Stimulated activated CD4-positive, alpha-beta T cell treated with anti-CD3 and anti-CD28 coated beads, Interleukin-12 subunit alpha, Interleukin-12 subunit beta, amount 100 ng/mL, for 48 hours (primary cell): ENCODE results near the gene MDM2.
A peak's percentile ranks its signal among the peaks of the same experiment; 100 is the strongest.

Experiments used
- DNase-seq, 3 donors: peaks; one replicate each; pipeline ENCODE4 v3.0.0-alpha.2; 2020; ENCODE audit warnings: low read depth in 2 of 3, low spot score in 1 of 3

The MDM2 gene

DNA sequence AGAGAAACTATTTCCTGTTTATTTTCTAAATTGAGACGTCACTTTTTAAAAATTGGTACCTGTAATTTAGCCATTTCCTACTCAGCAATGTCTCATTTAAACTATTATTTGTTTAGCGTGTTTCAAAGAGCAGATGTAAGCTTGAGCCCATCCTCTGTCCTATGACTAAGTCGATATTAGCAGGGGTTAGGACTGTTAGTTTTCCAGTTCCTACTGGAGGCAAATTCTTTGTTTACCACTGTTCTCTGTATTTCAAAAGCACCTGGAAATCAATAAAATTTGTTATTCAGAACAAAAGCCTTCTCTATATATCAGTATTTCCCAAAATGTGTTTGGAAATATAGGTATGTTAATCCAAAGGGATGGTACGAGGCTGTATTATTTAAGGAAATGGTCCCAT, 42.4 kb downstream of the MDM2 start:
- DNase-seq, result no peak

DNA sequence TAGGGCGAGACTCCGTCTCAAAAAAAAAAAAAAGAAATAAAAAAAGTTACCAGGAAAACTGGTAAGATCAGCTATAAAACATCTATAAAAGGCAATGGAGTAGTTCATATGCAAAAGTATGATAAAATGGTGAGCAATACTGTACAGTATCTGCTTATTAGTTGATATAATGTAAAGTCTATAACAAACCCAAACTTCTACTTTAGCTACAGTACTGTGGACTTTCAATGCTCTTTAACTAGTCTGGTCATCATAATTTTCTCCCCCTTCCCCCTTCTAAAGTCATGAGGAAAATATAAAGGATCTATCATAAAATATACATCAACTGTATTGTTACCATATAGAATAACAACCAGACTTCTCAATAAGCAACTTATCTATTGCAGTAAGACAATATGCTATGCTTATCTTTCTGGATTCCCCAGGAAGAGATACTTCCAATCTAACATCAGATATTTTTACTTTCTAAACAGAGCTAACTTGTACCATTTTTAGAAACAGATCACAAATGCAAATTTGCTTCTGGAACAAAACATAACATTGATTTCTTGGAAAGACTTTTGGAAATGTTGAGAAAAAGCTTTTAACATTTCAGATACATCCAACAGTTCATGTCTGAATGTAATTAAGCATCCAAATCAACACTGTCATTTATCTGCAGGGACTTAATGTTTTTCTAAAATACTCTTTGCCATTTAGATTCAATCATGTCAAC, 43.8 kb downstream of the MDM2 start:
- DNase-seq, result no peak

DNA sequence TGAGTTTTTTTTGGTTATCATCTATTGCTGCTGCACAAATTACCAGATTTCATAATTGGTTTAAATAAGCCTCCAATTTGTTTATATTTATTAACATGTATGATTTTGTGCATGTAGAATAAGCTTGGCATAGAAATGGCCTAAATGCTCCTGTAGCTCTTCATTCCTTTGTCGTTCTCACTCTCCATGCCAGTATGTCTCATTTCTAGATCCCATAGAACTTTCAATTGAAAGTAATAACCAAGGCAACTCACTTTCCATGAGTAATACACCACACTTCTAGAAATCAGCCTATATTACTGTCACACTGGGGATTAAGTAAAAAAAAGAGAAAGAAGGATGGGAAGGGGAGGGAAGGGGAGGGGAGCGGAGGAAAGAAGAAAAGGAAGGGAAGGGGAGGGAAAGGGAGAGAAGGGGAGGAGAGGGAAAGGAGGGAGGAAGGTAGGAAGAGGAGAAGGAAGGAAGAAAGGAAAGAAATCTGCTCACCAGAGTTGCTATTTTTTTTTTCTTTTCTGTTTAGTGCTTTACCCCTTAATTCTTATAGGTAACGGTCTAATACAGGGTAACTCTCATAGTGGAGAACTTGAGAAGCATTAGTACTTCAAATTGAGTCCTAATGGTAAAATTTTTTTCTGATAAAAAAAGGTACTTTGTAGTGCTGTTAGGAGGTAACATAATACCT, 45.6 kb downstream of the MDM2 start:
- DNase-seq, result no peak

DNA sequence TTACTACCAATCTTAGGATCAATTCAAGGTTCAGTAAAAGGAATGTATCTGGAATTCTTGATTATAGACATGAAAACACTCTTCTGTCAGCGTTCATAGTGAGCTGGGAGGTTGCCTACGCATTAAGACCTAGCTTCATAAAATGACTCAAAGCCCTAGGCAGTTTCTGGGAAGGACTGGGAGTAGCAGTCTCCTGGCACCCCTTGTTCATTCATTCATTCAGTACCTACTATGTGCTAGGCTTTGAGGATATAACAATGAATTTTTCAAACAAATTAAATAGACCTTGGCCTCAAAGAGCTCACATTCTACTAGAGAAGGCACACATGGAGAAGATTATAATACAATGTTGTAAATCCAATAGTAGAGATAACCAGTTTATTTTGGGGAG, 46.1 kb downstream of the MDM2 start:
- DNase-seq, result no peak

DNA sequence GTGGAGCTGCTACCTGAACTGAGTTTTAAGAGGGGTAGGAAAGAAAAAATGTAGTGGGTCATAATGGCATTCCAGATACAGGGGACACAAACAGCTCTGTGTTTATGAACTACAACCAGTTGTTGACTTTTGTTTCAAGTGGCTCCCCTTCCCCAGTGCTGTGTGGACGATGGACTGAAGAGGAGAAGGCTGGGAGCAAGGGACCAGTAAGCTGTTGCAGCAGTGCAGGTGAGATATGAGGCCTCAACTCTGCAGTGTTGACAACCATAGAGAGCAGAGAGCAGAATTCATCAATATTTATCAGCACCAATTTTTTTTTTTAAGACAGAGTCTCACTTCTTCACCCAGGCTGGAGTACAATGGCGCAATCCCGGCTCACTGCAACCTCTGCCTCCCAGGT, 46.6 kb downstream of the MDM2 start:
- DNase-seq, result no peak

DNA sequence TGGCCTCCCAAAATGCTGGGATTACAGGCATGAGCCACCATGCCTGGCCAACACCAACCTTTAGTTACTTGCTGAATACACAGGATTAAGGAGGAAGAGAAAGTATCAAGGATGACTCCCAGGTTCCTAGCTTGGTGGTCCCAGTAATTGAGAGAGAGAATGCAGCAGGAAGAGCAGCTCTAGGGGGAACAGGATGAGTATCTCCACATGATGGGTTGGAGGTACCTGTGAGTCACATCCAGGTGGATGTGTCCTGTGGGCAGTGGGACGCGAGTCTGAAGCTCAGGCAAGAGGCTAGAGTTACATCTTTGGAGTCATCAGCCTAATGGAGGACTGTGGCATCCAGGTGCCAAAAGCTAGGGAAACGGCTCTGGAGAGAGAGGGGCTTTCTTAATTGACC, 47.1 kb downstream of the MDM2 start:
- DNase-seq, result no peak

DNA sequence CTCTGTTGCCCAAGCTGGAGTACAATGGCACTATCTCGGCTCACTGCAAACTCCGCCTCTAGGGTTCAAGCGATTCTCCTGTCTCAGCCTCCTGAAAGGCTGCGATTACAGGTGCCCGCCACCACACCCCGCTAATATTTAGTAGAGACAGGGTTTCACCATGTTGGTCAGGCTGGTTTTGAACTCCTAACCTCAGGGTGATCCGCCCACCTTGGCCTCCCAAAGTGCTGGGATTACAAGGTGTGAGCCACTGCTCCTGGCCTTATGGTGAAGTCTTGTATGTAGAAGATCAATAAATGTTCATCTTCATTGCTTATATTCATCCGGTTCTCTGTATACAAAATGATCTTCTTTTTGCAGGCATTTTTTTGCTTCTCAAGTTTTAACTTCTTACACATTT, 47.8 kb downstream of the MDM2 start:
- no peak for DNase-seq

DNA sequence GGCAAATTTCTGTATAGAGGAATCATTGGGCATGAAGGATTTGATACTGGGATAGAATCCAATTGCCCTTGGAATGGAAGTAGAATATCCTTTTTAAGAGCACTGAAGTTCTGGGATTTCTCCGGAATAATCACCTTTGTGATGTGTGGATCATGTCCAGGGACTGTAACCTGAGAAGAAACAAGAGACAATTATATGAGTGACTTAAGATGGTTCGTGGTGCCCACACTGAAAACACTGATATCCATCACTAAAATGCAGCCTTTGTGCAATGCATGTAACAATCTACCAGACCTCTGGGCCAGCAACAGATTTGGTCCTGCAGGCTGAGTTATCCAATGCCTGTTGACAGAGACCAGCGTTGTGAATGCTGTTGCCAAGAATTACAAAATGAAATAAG, 48.5 kb downstream of the MDM2 start:
- no peak for DNase-seq

DNA sequence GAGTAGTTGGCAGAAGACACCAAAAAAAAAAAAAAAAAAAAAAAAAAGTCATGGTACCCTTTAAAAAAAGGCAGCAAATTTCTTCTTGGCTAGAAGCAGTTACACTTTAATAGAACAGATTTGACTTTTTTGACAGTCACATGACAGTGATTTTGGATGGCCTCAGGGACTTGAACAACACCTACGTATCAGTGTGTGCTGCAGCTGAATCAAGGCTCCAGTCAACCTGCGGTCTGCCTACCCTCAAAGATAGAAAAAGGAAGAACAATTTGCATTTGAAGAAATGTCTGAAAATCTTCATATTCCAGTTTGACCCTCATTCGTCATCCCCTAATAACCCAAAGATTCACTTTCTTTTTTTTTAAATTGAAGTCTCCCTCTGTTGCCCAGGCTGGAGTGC, 53.9 kb downstream of the MDM2 start:
- DNase-seq, result no peak

DNA sequence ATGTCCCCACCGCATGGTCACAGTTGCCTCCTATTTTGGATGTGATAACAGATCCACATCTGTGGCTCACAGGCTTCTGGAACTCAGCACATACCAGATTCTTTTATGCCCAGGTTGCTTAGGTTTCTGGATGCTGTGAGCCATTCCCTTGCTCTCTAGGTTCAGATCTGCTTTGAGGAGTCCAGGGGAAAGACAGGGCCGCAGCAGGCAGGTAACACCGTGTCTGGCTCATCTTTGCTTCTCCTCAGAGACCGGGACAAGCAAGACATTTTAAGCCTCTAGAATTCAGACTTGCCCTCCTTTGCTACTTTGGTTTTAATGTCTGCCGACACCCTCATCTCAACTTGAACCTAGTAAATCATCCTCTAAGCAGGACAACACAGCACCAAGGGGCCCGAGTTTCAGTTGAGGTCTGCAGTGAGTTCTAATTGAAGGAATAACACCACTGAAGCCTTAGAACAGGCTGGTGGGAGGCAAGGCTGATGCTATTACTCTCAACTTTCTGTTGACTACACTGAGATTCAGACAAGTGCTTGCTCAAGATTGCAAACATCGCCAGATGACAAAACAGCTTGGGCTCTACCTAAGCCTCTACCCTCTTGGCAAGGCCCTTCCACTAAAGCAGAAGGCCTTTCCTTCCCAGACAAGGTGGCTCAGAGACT, 55.3 kb downstream of the MDM2 start:
- DNase-seq, result no peak

DNA sequence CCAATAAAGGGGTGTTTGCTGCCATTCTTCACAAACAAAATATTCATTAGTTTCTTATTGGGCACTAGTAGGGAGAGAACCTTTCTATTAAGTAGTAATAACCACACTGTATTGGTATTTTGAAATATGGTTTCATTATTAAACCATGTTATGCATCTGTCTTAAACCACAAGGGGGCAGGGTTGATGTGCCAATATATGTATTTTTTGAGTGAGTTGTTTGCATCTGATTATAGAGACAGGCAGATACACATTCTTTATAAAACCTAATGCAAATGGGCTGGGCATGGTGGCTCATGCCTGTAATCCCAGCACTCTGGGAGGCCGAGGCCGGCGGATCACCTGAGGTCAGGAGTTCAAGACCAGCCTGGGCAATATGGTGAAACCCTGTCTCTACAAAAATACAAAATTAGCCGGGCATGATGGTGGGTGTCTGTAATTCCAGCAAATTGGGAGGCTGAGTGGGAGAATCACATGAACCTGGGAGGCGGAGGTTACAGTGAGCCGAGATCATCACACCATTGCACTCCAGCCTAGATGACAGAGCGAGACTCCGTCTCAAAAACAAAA, 56.0 kb downstream of the MDM2 start:
- peak in 1 of 3 donors; percentile 27 for DNase-seq

DNA sequence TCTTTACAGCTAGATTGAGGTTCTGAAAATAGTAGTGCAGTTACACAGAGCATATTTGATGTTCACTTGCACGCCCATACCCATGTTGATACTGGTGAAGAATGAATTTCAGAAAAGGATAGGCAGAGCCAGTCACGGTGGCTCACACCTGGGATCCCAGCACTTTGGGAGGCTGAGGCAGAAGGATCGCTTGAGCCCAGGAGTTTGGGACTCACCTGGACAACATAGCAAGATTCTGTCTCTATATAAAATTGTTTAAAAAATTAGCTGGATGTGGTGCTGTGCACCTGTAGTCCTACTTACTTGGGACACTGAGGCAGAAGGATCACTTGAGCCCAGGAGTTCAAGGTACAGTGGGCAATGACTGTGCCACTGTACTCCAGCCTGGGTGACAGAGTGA, 56.6 kb downstream of the MDM2 start:
- DNase-seq, result no peak

DNA sequence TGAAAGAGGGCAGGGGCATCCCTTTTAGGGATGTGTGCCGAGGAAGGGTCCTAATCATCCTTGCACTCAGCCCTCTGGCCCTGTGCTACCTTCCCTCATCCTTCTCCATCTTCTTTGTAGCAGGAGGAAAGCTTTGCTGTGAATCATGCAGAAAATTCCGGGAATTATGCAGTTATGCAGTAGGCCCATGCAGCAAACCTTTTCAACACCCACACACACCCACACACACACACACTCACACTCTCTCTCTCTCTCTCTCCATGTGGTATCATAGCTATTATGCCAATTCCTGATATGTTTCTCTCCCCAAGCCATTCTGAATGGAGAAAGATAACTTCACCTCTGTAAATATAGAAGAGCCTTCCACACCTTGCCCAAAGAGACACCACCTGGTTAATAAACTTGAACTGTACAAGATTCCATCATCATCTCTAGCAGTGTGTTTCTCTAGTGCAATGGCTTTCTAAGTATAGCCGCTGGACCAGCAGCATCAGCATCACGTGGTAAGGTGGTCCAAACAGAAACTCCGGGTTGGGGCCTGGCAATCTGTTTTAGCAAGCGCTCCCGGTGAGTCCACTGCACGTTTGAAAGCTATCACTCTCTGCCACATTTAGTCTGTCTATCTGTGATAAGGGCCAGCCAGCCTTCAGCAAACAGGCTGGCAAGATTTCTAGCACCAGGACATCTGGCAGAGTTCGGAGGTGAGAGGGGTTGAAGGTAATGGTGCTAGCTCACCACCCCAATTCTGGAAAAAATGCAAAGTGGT, 57.6 kb downstream of the MDM2 start:
- no peak for DNase-seq

DNA sequence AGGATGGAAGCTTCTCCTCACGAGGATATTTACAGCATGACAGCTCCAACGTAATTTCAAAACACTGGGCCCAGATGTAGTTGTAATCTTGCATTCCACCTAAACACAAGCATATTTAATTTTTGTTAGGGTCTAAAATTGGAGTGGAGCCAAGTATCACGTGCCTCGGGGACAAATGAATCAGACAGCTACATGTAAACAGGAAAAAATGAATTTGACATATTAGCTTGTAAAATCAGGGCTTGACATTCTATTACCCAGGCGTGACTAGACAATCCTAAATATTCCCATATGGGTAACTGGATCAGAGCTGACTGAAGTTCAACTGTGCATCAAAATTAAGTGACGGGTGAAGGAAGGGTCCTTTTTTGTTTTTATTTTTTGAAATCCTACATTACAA, 59.0 kb downstream of the MDM2 start:
- DNase-seq, result no peak

DNA sequence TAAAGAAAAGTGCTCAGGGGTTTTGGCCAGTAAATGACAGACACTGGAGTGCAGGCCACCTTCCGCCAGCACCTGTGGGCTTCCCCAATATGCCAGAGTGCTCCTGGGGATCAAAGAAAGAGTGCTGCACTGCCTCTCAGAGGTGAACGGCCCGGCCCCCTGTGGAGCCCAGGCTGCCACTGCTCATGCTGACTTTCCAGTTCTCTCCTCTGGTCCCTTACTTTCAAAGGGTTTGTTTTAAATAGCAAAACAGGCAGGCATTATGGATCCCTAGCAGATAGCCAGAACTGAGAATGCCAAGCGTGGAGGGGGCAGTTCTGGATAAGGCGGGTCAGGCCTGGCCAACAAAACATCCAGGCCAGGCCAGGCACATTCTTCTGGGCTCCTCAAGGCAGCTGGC, 59.6 kb downstream of the MDM2 start:
- no peak for DNase-seq

DNA sequence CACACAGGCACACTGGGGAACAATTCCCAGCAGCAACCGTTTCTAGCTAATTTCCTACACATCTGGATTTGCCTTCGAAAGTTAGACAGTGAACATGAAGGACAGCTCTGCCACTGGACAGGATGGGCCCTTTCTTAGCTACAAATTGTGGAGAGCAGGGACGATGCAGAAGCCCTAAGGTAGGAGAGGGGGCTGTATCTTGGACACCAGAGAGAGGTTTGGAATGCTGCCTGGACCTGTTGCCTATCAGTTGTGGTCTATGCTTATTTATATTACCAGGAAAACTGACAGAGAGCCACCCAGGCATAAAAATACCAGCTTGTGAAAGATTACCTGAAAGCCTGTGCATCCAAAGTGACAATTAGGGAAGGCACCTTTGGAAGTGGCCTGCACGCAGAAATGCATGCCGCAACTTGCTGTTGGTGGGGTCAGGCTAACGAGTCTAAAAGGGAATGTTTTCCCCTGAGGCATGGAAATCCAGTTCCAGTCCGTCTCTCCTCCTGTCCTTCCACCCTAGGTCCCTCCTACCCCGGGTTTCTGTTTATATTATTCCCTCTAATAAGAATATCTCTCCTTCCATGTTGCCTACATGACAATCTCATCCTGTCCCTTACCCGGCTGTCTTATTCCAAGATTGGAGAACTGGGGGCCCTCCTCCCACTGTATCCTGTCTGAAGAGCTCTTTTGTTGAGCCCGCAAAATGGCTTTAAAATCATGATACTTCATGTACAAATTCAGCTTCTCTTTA, 60.2 kb downstream of the MDM2 start:
- no peak for DNase-seq

DNA sequence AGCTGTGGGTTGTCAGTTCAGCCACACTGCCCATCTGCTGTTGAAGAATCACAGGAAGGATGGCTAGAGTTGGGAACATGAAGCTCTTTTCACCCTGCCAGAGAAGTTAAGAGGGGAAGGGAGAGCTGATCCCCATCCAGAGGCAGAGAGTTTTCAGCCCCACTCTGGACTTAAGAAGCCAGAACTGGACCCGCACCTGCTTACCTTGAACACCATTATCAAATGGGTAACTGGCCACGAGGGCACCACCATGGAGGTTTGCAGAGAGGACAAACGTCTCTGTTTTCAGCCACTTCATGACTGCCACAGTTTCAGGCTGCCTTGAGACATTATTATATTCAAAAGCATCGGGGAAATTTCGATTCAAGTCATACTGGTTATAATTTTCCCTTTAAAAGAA, 62.0 kb downstream of the MDM2 start:
- no peak for DNase-seq

DNA sequence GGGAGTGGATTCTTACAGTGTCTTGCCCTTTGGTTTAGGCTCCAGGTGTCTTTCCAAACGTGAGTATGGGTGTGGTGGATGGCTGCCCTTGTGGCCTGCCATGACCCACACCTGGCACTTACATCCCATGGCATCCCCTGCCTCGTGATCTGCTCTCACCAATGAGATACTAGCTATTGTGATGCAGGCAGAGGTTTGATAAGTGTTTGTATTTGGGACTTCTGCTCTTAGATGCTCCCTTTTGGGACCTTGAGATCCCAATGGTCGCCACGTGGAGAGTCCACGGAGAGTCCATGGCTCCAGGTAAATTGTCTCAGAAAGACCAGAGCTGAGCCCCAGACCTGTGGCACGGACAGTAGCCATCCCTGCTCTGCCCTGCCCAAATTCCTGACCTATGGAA, 62.5 kb downstream of the MDM2 start:
- DNase-seq, result no peak

DNA sequence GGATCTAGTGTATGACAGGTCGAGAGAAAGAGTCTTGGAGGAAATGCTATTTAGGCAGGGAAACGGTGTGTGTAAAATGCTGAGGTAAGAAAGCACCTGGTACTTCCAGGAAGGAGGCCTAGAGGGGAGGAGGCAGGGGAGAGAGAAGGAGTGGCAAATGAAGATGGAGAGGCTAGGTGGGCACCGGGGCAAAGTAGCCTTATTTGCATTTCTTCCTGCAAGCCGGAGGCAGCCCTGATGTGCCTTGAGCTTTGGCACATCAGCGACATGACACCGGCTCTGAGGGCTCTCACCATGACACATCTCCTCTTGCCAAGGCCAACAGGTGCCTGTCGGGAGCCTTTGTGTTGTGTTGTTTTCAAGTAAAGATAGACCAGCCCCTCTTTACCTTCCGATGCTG, 63.4 kb downstream of the MDM2 start:
- DNase-seq, result no peak

DNA sequence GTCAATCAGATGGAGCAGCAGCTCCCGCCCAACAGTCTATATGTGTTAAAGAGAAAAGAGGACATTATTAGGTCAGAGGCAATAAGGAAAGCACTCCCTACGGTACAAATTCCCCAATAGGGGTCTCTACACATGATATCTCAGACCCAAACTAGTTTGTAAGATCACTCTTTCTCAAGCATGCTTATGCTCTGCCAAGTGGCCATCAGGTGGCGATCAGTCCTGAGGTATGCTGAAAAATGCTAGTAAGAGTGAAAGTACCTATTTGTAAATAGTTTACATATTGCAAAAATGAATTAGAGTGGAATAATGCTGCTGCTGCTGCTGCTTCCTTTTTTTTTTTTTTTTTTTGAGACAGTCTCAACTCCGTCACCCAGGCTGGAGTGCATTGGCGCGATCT, 63.9 kb downstream of the MDM2 start:
- no peak for DNase-seq

DNA sequence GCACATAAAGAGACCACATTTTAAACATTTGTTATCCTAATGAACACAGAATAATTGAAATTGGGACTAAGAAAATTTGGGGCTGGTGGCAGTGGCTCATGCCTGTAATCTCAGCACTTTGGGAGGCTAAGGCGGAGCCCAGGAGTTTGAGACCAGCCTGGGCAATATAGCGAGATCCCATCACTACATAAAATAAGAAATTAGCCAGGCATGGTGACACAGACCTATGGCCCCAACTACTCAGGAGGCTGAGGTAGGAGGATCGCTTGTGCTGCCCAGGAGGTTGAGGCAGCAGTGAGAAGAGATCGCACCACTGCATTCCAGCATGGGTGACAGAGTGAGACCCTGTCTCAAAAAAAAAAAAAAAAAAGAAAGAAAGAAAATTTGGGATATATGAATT, 65.3 kb downstream of the MDM2 start:
- DNase-seq, result no peak
